GM23338 (cell line): Measurements from ENCODE around the gene ABHD5. TPM values are rescaled to one million over a fixed set of nuclear protein-coding genes. Genes with fewer than 3 reads are reported as not detected.

ENCODE experiments used
- ATAC-seq: fragments of 200-7000 bp; cut with Tn5 transposase; 3 replicates; pipeline ENCODE4 v1.9.1; 2020
- DNase-seq: peaks from one replicate; pipeline ENCODE4 v3.0.0-alpha.2; 2015; ENCODE audit warnings: low spot score
- H2AFZ ChIP-seq: fragments of 200-600 bp; sonication (generic); 2 replicates; pipeline ENCODE4 v1.8.0; 2016; ENCODE audit warnings: antibody characterized with exemption, mild to moderate bottlenecking, moderate library complexity
- H3F3A ChIP-seq: fragments of 200-600 bp; sonication (generic); replicated peaks from 2 replicates; pipeline ENCODE4 v1.8.0; 2017; ENCODE audit warnings: antibody characterized with exemption, mixed run types, low read depth
- H3K27ac ChIP-seq: fragments of 200-600 bp; sonication (generic); 2 replicates; pipeline ENCODE4 v1.6.1; 2016; ENCODE audit warnings: low read depth
- H3K27me3 ChIP-seq: fragments of 200-600 bp; sonication (generic); 2 replicates; pipeline ENCODE4 v1.8.0; 2016; ENCODE audit warnings: mild to moderate bottlenecking, mixed run types, moderate library complexity; ENCODE audit not compliant: insufficient read depth
- H3K36me3 ChIP-seq: fragments of 200-600 bp; sonication (generic); 2 replicates; pipeline ENCODE4 v1.8.0; 2016; ENCODE audit warnings: mild to moderate bottlenecking; ENCODE audit not compliant: insufficient read depth
- H3K4me1 ChIP-seq: fragments of 200-600 bp; sonication (generic); 2 replicates; pipeline ENCODE4 v1.8.0; 2016; ENCODE audit warnings: mild to moderate bottlenecking, moderate library complexity; ENCODE audit not compliant: insufficient read depth
- H3K4me2 ChIP-seq: fragments of 200-600 bp; sonication (generic); 2 replicates; pipeline ENCODE4 v1.7.1; 2017; ENCODE audit warnings: mixed run types
- H3K4me3 ChIP-seq: fragments of 200-600 bp; sonication (generic); 2 replicates; pipeline ENCODE4 v1.6.1; 2016; ENCODE audit warnings: mixed run types
- H3K79me2 ChIP-seq: fragments of 200-600 bp; sonication (generic); replicated peaks from 2 replicates; pipeline ENCODE4 v1.8.0; 2017; ENCODE audit warnings: mild to moderate bottlenecking; ENCODE audit not compliant: insufficient read depth
- H3K9me2 ChIP-seq: fragments of 200-600 bp; sonication (generic); 2 replicates; pipeline ENCODE4 v1.8.0; 2017; ENCODE audit not compliant: insufficient read depth
- H4K20me1 ChIP-seq: fragments of 200-600 bp; sonication (generic); replicated peaks from 2 replicates; pipeline ENCODE4 v1.8.0; 2017; ENCODE audit warnings: mild to moderate bottlenecking; ENCODE audit not compliant: insufficient read depth
- H3K27ac Mint-ChIP-seq: 2 replicates; pipeline ENCODE4 v1.8.0; 2020; ENCODE audit warnings: inconsistent platforms, mild to moderate bottlenecking, moderate library complexity, mixed read lengths
- H3K27me3 Mint-ChIP-seq: 3 replicates; pipeline ENCODE4 v1.8.0; 2022; ENCODE audit warnings: low read depth, mild to moderate bottlenecking, moderate library complexity, mixed read lengths, inconsistent platforms; ENCODE audit not compliant: insufficient read depth, poor library complexity
- H3K36me3 Mint-ChIP-seq: 3 replicates; pipeline ENCODE4 v1.8.0; 2021; ENCODE audit warnings: low read depth, mild to moderate bottlenecking, inconsistent platforms, moderate library complexity, mixed read lengths
- H3K4me1 Mint-ChIP-seq: 3 replicates; pipeline ENCODE4 v1.8.0; 2020; ENCODE audit warnings: mild to moderate bottlenecking, inconsistent platforms, mixed read lengths
- H3K4me3 Mint-ChIP-seq: 3 replicates; pipeline ENCODE4 v1.8.0; 2021; ENCODE audit warnings: moderate library complexity, mild to moderate bottlenecking, inconsistent platforms, mixed read lengths
- H3K9me3 Mint-ChIP-seq: 3 replicates; pipeline ENCODE4 v1.8.0; 2020; ENCODE audit warnings: moderate library complexity, mild to moderate bottlenecking, inconsistent platforms, mixed read lengths
- CREB1 ChIP-seq: fragments of 250-450 bp; sonication (Bioruptor Pico); IDR thresholded peaks from 2 replicates; pipeline ENCODE4 v1.5.0; 2020; ENCODE audit warnings: low read depth, mild to moderate bottlenecking, moderate library complexity
- CTCF ChIP-seq, 2 experiments: fragments of 200-600 bp in 1 of 2; sonication (generic) in 1 of 2; conservative IDR thresholded peaks; 2 replicates each; pipeline versions ENCODE4 v1.5.1 to v1.6.1; 2016 to 2017; ENCODE audit warnings: antibody characterized with exemption in 2 of 2, low read depth in 2 of 2, mild to moderate bottlenecking in 2 of 2, moderate library complexity in 1 of 2
- ETS1 ChIP-seq: IDR thresholded peaks from 2 replicates; pipeline ENCODE4 v1.6.1; 2016; ENCODE audit warnings: antibody characterized with exemption
- EZH2 ChIP-seq: fragments of 200-600 bp; sonication (generic); IDR thresholded peaks from one replicate; pipeline ENCODE4 v1.8.0; 2017; ENCODE audit warnings: antibody characterized with exemption, mild to moderate bottlenecking, low read depth; ENCODE audit not compliant: unreplicated experiment
- EZH2phosphoT487 ChIP-seq: fragments of 200-600 bp; sonication (generic); IDR thresholded peaks from one replicate; pipeline ENCODE4 v1.8.1; 2018; ENCODE audit warnings: antibody characterized with exemption; ENCODE audit not compliant: unreplicated experiment
- JUNB ChIP-seq: IDR thresholded peaks from one replicate; pipeline ENCODE4 v1.6.1; 2016; ENCODE audit warnings: antibody characterized with exemption; ENCODE audit not compliant: unreplicated experiment
- NANOG ChIP-seq: IDR thresholded peaks from 2 replicates; pipeline ENCODE4 v1.6.1; 2016; ENCODE audit warnings: antibody characterized with exemption, borderline replicate concordance
- POLR2AphosphoS5 ChIP-seq: IDR thresholded peaks from 2 replicates; pipeline ENCODE4 v1.6.1; 2016; ENCODE audit warnings: antibody characterized with exemption, low read depth
- REST ChIP-seq: IDR thresholded peaks from one replicate; pipeline ENCODE4 v1.6.1; 2018; ENCODE audit warnings: antibody characterized with exemption; ENCODE audit not compliant: unreplicated experiment
- STAT1 ChIP-seq: IDR thresholded peaks from one replicate; pipeline ENCODE4 v1.6.1; 2016; ENCODE audit warnings: antibody characterized with exemption; ENCODE audit not compliant: unreplicated experiment
- ZNF331 ChIP-seq: fragments of 250-450 bp; sonication (Bioruptor Pico); IDR thresholded peaks from 2 replicates; pipeline ENCODE4 v1.5.0; 2020; ENCODE audit warnings: low read depth, mild to moderate bottlenecking, moderate library complexity
- polyA plus RNA-seq: library from polyadenylated mRNA; unstranded; fragments of >200 nt; fragmentation: Nextera tagmentation; extraction: Ambion mirVana; gene quantifications from 2 replicates; pipeline ENCODE4 v1.2.1, GENCODE V29; 2016
- total RNA-seq: library from RNA; depleted of rRNA; stranded (reverse); fragments of >200 nt; shearing (Covaris generic); gene quantifications from 2 replicates; pipeline ENCODE4 v1.2.3, GENCODE V29; 2014

The ABHD5 gene
- total and polyA plus RNA-seq, 2 experiments from 2014 or later = 12.1 to 12.3 TPM

- no peak overlapping the region for H2AFZ ChIP-seq
- Mint-ChIP-seq H3K27me3 (peaks cover 3% of the 10 kb centered on the region), H3K4me1 (peaks cover 29% of the 10 kb centered on the region; the same call in 2 of the 3 replicates), H3K4me3 (no peak overlapping the region), H3K9me3 (no peaks in the 10 kb centered on the region), H3K36me3 (no peaks in the 10 kb centered on the region), H3K27ac (no peak overlapping the region)
- no peaks in the 10 kb centered on the region for H3K36me3 ChIP-seq
- peaks cover 22% of the 10 kb centered on the region for H3K4me1 ChIP-seq
- H3K4me2 ChIP-seq = no peak overlapping the region
- H3K9me2 ChIP-seq = no peaks in the 10 kb centered on the region
- ATAC-seq = peak; percentile 70
- peak; percentile 46 for DNase-seq
- no peaks in the 10 kb centered on the region for H3F3A ChIP-seq
- TF ChIP-seq STAT1 (no peak), CTCF (conservative IDR thresholded peaks at IDR 0.05; ENCODE audit: low read depth in 2 of 2) (peak; percentile 32 to 49)
- no peaks in the 10 kb centered on the region for H4K20me1 ChIP-seq
- no peak overlapping the region for H3K27ac ChIP-seq
- H3K27me3 ChIP-seq = no peaks in the 10 kb centered on the region
- no peak overlapping the region for H3K4me3 ChIP-seq
- peaks cover 48% of the 10 kb centered on the region for H3K79me2 ChIP-seq
These were observed 9.1 kb downstream of the ABHD5 start for GRCh38 chr3:43699864-43700263.

- no peak for DNase-seq
- Histone ChIP-seq H3K79me2 (0 out of 2 replicates have a peak, but pooled peaks cover 4% of the 10 kb centered on the region), H3K4me1 (no peaks in the 10 kb centered on the region), H4K20me1 (0 out of 2 replicates have a peak, but pooled peaks cover 6% of the 10 kb centered on the region), H3K36me3 (no peaks in the 10 kb centered on the region), H3K27ac (no peak overlapping the region), H3K27me3 (no peaks in the 10 kb centered on the region), H3K4me3 (no peak overlapping the region), H3K4me2 (no peak overlapping the region), H3K9me2 (no peaks in the 10 kb centered on the region), H2AFZ (no peak overlapping the region), H3F3A (no peaks in the 10 kb centered on the region)
- no peaks in the 10 kb centered on the region for H3K36me3 Mint-ChIP-seq
- H3K9me3 Mint-ChIP-seq = no peaks in the 10 kb centered on the region
- H3K4me3 Mint-ChIP-seq = no peak overlapping the region
- no peaks in the 10 kb centered on the region for H3K4me1 Mint-ChIP-seq
- H3K27me3 Mint-ChIP-seq = no peaks in the 10 kb centered on the region
- H3K27ac Mint-ChIP-seq = no peak overlapping the region
- no peak for ATAC-seq
- TF ChIP-seq EZH2 = no peak
- no peak for TF ChIP-seq POLR2AphosphoS5
- no peak for TF ChIP-seq JUNB
- no peak for TF ChIP-seq ZNF331
- TF ChIP-seq REST = no peak
- no peak for TF ChIP-seq NANOG
- TF ChIP-seq ETS1 = no peak
- TF ChIP-seq EZH2phosphoT487 = no peak
- no peak for TF ChIP-seq CTCF (conservative IDR thresholded peaks at IDR 0.05; ENCODE audit: low read depth in 2 of 2)
- TF ChIP-seq CREB1 (CRISPR knock-in tag) = no peak
These were observed 14.0 kb downstream of the ABHD5 start for GRCh38 chr3:43704697-43705096.
